ENCODE measurements around the gene CENPA.

GRCh38 chr2:26738481-26738880, 47.4 kb upstream of the CENPA start:
- TF ChIP-seq, protein P1, sequence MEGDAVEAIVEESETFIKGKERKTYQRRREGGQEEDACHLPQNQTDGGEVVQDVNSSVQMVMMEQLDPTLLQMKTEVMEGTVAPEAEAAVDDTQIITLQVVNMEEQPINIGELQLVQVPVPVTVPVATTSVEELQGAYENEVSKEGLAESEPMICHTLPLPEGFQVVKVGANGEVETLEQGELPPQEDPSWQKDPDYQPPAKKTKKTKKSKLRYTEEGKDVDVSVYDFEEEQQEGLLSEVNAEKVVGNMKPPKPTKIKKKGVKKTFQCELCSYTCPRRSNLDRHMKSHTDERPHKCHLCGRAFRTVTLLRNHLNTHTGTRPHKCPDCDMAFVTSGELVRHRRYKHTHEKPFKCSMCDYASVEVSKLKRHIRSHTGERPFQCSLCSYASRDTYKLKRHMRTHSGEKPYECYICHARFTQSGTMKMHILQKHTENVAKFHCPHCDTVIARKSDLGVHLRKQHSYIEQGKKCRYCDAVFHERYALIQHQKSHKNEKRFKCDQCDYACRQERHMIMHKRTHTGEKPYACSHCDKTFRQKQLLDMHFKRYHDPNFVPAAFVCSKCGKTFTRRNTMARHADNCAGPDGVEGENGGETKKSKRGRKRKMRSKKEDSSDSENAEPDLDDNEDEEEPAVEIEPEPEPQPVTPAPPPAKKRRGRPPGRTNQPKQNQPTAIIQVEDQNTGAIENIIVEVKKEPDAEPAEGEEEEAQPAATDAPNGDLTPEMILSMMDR (IDR thresholded peaks at IDR 0.05), result no peak
- no peak for TF ChIP-seq POLR2A (IDR thresholded peaks at IDR 0.05)
